GM12878 (cell line): ENCODE data around the gene BICD1. TPM values are rescaled to one million over a fixed set of nuclear protein-coding genes. Genes with fewer than 3 reads are reported as not detected.

Source experiments
- CEBPZ ChIP-seq: fragments of 150-350 bp; IDR thresholded peaks from 2 replicates; pipeline ENCODE4 v1.6.1; 2016; ENCODE audit warnings: low read depth, low read length
- LARP7 ChIP-seq: fragments of 450-650 bp; IDR thresholded peaks from 2 replicates; pipeline ENCODE4 v1.6.1; 2017; ENCODE audit warnings: mild to moderate bottlenecking
- PAX8 ChIP-seq: fragments of 450-650 bp; IDR thresholded peaks from 2 replicates; pipeline ENCODE4 v1.6.1; 2017; ENCODE audit warnings: mild to moderate bottlenecking, moderate library complexity
- RB1 ChIP-seq: fragments of 450-650 bp; formaldehyde crosslinking; IDR thresholded peaks from 2 replicates; pipeline ENCODE4 v1.6.1; 2017; ENCODE audit warnings: mild to moderate bottlenecking, borderline replicate concordance
- RFX5 ChIP-seq: IDR thresholded peaks from 2 replicates; pipeline ENCODE4 v1.6.1; 2011; ENCODE audit warnings: low read depth, low read length, improper control_type of control experiment
- TAF1 ChIP-seq: IDR thresholded peaks from 2 replicates; pipeline ENCODE4 v1.6.1; 2011; ENCODE audit warnings: mild to moderate bottlenecking, low read depth, low read length, borderline replicate concordance
- ZBTB4 ChIP-seq: fragments of 450-650 bp; formaldehyde crosslinking; IDR thresholded peaks from 2 replicates; pipeline ENCODE4 v1.4.0; 2022; ENCODE audit warnings: mild to moderate bottlenecking, moderate library complexity
- ZNF217 ChIP-seq: fragments of 450-650 bp; IDR thresholded peaks from 2 replicates; pipeline ENCODE4 v1.6.1; 2017; ENCODE audit warnings: antibody characterized with exemption, mild to moderate bottlenecking
- ZZZ3 ChIP-seq: IDR thresholded peaks from 2 replicates; pipeline ENCODE4 v1.6.1; 2011; ENCODE audit warnings: low read depth; ENCODE audit not compliant: control insufficient read depth, insufficient read length
- polyA plus RNA-seq, 11 experiments: library from polyadenylated mRNA; depleted of rRNA in 4 of 11; unstranded in 6 of 11; stranded (reverse) in 5 of 11; fragments of >200 nt; fragmentation: Nextera tagmentation in 4 of 11; fragmentation: Illumina TruSeq in 1 of 11; extraction: Ambion mirVana in 4 of 11; extraction: Trizol in 1 of 11; gene quantifications; 1 replicate in 1 of 11; 2 replicates in 10 of 11; pipeline versions ENCODE4 v1.2.1 to v1.2.3, GENCODE V29; 2011 to 2016; ENCODE audit warnings: inconsistent platforms in 2 of 11, missing spikeins in 2 of 11, low read depth in 1 of 11
- total RNA-seq, 4 experiments: library from RNA; depleted of rRNA in 3 of 4; stranded (reverse); fragments of >200 nt in 3 of 4; fragmentation: Illumina TruSeq in 1 of 4; extraction: Trizol in 1 of 4; gene quantifications; 2 replicates each; pipeline versions ENCODE4 v1.2.1 to v1.2.3, GENCODE V29; 2013 to 2021

Gene BICD1
- total and polyA plus RNA-seq, 10 of the 15 experiments (the other 5 are each of a cell fraction or from before 2014, with no cell fraction given) = 4.7 to 32.5 (median 14.4) TPM

- TF ChIP-seq ZBTB4 (CRISPR knock-in tag) (no peak), PAX8 (no peak), TAF1 (no peak), ZNF217 (no peak), LARP7 (no peak), RB1 (no peak), ZZZ3 (no peak), CEBPZ (no peak), RFX5 (no peak)
Measured at GRCh38 chr12:32285489-32285888, 178.8 kb downstream of the BICD1 start (continued).
